ENCODE measurements around the gene FANCG. TPM values are rescaled to one million over a fixed set of nuclear protein-coding genes. Genes with fewer than 3 reads are reported as not detected.

Gene FANCG
- total RNA-seq, 1 experiment from 2014 or later, result 108 TPM

DNA sequence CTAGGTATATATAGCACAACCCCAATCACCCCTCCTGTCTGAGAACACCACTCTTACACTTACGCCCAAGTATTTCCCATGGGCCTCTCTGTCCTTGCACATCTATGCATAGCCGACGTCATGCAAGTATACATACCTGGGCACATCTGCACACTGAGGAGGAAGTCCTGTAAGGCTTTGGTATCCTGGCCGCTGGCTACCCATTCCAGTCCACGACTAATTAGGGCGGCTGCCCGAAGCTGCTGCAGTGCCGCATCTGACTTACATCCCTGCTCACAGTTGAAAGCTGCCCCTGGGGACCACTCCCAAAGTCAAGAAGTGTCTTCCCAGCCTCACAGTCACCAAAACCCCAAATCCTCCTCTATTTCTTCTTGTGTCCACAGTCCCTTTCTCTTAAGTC, 5.0 kb downstream of the FANCG start (continued):
- TF ChIP-seq, protein P1, sequence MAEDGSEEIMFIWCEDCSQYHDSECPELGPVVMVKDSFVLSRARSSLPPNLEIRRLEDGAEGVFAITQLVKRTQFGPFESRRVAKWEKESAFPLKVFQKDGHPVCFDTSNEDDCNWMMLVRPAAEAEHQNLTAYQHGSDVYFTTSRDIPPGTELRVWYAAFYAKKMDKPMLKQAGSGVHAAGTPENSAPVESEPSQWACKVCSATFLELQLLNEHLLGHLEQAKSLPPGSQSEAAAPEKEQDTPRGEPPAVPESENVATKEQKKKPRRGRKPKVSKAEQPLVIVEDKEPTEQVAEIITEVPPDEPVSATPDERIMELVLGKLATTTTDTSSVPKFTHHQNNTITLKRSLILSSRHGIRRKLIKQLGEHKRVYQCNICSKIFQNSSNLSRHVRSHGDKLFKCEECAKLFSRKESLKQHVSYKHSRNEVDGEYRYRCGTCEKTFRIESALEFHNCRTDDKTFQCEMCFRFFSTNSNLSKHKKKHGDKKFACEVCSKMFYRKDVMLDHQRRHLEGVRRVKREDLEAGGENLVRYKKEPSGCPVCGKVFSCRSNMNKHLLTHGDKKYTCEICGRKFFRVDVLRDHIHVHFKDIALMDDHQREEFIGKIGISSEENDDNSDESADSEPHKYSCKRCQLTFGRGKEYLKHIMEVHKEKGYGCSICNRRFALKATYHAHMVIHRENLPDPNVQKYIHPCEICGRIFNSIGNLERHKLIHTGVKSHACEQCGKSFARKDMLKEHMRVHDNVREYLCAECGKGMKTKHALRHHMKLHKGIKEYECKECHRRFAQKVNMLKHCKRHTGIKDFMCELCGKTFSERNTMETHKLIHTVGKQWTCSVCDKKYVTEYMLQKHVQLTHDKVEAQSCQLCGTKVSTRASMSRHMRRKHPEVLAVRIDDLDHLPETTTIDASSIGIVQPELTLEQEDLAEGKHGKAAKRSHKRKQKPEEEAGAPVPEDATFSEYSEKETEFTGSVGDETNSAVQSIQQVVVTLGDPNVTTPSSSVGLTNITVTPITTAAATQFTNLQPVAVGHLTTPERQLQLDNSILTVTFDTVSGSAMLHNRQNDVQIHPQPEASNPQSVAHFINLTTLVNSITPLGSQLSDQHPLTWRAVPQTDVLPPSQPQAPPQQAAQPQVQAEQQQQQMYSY (CRISPR knock-in tag; IDR thresholded peaks at IDR 0.05), result no peak
- TF ChIP-seq TEAD4 (CRISPR knock-in tag; IDR thresholded peaks at IDR 0.05), result no peak
- TF ChIP-seq, protein P2, sequence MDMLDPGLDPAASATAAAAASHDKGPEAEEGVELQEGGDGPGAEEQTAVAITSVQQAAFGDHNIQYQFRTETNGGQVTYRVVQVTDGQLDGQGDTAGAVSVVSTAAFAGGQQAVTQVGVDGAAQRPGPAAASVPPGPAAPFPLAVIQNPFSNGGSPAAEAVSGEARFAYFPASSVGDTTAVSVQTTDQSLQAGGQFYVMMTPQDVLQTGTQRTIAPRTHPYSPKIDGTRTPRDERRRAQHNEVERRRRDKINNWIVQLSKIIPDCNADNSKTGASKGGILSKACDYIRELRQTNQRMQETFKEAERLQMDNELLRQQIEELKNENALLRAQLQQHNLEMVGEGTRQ (CRISPR knock-in tag; IDR thresholded peaks at IDR 0.05), result no peak
- no peak for TF ChIP-seq ZNF219 (CRISPR knock-in tag; IDR thresholded peaks at IDR 0.05; ENCODE audit: borderline replicate concordance)
- no peak for TF ChIP-seq TP53 (CRISPR knock-in tag; IDR thresholded peaks at IDR 0.05)
- TF ChIP-seq ZNF138 (CRISPR knock-in tag; conservative IDR thresholded peaks at IDR 0.05), result no peak
- no peak for TF ChIP-seq ATF1 (CRISPR knock-in tag; IDR thresholded peaks at IDR 0.05)
- TF ChIP-seq PRRX2 (CRISPR knock-in tag; IDR thresholded peaks at IDR 0.05), result no peak
- TF ChIP-seq SP1 (CRISPR knock-in tag; conservative IDR thresholded peaks at IDR 0.05), result no peak
- no peak for TF ChIP-seq ZNF232 (CRISPR knock-in tag; IDR thresholded peaks at IDR 0.05)
- TF ChIP-seq, protein P3, sequence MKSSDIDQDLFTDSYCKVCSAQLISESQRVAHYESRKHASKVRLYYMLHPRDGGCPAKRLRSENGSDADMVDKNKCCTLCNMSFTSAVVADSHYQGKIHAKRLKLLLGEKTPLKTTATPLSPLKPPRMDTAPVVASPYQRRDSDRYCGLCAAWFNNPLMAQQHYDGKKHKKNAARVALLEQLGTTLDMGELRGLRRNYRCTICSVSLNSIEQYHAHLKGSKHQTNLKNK (CRISPR knock-in tag; IDR thresholded peaks at IDR 0.05), result no peak
- TF ChIP-seq ETV6 (CRISPR knock-in tag; IDR thresholded peaks at IDR 0.05), result no peak

DNA sequence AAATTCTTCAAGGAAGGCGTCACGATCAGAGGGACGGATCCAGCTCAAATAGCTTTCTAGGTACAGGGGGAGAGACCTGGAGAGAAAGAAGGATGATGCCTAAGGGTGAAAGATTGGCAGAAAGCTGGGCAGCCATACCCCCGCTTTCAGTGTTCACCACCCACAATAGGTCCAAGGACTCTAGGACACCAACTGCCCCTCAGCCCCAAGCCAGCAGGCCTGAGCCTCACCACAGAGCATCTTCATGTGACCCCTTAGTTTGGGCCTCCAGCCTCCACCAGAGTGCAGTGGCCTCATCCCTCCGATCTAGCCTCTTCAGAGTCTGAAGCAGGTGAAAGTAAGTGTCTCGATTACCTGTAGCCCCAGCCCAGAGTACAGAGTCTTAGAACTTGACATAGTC, 5.6 kb downstream of the FANCG start:
- CTCF ChIA-PET, result no interaction called here
- POLR2A ChIA-PET, result no interaction called here
- TF ChIP-seq ZNF396 (CRISPR knock-in tag; IDR thresholded peaks at IDR 0.05; ENCODE audit: borderline replicate concordance) (no peak), ZNF138 (CRISPR knock-in tag; conservative IDR thresholded peaks at IDR 0.05) (no peak), ETV6 (CRISPR knock-in tag; IDR thresholded peaks at IDR 0.05) (no peak), FOXP1 (CRISPR knock-in tag; IDR thresholded peaks at IDR 0.05; ENCODE audit: borderline replicate concordance) (no peak), ELF4 (CRISPR knock-in tag; IDR thresholded peaks at IDR 0.05; ENCODE audit: low read depth) (no peak), RORB (CRISPR knock-in tag; IDR thresholded peaks at IDR 0.05) (no peak), GABPB1 (CRISPR knock-in tag; IDR thresholded peaks at IDR 0.05) (no peak), NR3C1 (CRISPR knock-in tag; conservative IDR thresholded peaks at IDR 0.05; ENCODE audit: low read depth) (no peak)
- TF ChIP-seq, protein P4, sequence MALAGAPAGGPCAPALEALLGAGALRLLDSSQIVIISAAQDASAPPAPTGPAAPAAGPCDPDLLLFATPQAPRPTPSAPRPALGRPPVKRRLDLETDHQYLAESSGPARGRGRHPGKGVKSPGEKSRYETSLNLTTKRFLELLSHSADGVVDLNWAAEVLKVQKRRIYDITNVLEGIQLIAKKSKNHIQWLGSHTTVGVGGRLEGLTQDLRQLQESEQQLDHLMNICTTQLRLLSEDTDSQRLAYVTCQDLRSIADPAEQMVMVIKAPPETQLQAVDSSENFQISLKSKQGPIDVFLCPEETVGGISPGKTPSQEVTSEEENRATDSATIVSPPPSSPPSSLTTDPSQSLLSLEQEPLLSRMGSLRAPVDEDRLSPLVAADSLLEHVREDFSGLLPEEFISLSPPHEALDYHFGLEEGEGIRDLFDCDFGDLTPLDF (CRISPR knock-in tag; IDR thresholded peaks at IDR 0.05), result no peak
- TF ChIP-seq, protein P5, sequence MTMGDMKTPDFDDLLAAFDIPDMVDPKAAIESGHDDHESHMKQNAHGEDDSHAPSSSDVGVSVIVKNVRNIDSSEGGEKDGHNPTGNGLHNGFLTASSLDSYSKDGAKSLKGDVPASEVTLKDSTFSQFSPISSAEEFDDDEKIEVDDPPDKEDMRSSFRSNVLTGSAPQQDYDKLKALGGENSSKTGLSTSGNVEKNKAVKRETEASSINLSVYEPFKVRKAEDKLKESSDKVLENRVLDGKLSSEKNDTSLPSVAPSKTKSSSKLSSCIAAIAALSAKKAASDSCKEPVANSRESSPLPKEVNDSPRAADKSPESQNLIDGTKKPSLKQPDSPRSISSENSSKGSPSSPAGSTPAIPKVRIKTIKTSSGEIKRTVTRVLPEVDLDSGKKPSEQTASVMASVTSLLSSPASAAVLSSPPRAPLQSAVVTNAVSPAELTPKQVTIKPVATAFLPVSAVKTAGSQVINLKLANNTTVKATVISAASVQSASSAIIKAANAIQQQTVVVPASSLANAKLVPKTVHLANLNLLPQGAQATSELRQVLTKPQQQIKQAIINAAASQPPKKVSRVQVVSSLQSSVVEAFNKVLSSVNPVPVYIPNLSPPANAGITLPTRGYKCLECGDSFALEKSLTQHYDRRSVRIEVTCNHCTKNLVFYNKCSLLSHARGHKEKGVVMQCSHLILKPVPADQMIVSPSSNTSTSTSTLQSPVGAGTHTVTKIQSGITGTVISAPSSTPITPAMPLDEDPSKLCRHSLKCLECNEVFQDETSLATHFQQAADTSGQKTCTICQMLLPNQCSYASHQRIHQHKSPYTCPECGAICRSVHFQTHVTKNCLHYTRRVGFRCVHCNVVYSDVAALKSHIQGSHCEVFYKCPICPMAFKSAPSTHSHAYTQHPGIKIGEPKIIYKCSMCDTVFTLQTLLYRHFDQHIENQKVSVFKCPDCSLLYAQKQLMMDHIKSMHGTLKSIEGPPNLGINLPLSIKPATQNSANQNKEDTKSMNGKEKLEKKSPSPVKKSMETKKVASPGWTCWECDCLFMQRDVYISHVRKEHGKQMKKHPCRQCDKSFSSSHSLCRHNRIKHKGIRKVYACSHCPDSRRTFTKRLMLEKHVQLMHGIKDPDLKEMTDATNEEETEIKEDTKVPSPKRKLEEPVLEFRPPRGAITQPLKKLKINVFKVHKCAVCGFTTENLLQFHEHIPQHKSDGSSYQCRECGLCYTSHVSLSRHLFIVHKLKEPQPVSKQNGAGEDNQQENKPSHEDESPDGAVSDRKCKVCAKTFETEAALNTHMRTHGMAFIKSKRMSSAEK (CRISPR knock-in tag; IDR thresholded peaks at IDR 0.05; ENCODE audit: borderline replicate concordance), result no peak
- TF ChIP-seq, protein P6, sequence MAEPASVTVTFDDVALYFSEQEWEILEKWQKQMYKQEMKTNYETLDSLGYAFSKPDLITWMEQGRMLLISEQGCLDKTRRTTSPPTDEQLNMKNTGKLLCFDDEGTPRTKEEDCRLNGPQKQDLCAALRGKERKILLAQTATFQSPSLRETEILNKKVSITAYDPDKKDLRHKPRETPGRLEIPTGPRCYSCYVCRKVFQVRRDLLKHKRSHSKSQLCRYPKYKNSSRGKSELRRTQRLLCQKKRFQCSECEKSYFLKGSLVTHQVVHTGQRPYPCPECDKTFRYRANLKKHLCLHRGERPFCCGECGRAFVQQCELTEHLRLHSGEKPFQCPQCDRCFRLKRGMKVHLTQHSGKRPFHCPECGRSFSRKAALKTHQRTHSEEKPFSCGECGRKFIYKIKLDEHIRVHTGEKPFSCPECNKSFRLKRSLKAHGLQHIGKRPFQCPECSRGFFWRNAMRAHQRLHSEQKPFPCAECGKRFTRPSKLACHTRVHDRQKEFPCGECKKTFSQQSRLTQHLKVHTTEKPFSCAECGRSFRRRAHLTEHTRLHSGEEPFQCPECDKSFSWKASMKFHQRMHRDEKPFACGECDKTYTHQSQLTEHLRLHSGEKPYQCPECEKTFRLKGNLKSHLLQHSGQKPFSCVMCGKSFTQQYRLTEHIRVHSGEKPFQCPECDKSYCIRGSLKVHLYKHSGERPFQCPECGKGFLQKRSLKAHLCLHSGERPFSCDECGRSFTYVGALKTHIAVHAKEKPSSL (CRISPR knock-in tag; conservative IDR thresholded peaks at IDR 0.05), result no peak
- TF ChIP-seq, protein P7, sequence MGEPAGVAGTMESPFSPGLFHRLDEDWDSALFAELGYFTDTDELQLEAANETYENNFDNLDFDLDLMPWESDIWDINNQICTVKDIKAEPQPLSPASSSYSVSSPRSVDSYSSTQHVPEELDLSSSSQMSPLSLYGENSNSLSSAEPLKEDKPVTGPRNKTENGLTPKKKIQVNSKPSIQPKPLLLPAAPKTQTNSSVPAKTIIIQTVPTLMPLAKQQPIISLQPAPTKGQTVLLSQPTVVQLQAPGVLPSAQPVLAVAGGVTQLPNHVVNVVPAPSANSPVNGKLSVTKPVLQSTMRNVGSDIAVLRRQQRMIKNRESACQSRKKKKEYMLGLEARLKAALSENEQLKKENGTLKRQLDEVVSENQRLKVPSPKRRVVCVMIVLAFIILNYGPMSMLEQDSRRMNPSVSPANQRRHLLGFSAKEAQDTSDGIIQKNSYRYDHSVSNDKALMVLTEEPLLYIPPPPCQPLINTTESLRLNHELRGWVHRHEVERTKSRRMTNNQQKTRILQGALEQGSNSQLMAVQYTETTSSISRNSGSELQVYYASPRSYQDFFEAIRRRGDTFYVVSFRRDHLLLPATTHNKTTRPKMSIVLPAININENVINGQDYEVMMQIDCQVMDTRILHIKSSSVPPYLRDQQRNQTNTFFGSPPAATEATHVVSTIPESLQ (CRISPR knock-in tag; IDR thresholded peaks at IDR 0.05), result no peak

More for the DNA sequence above, 5.6 kb downstream of the FANCG start:
- DNase-seq (ENCODE audit: low spot score), result no peak
- H3K36me3 Mint-ChIP-seq, result peaks cover 59% of the 10 kb centered on the region
- no peak overlapping the region for H3K4me3 Mint-ChIP-seq
- H3K27me3 Mint-ChIP-seq (ENCODE audit: low read depth), result no peaks in the 10 kb centered on the region
- ATAC-seq, result no peak
- peaks cover 36% of the 10 kb centered on the region for H3K4me1 Mint-ChIP-seq
- no peaks in the 10 kb centered on the region for H3K9me3 Mint-ChIP-seq
- H3K27ac Mint-ChIP-seq, result peak overlapping the region; percentile 97; the same call in 1 of the 2 replicates

Data from WTC11 (cell line).